Stimulated activated CD4-positive, alpha-beta T cell treated with anti-CD3 and anti-CD28 coated beads, TNF-alpha, amount 100 ng/mL, for 24 hours (primary cell): ENCODE measurements around the gene ABHD15.

Experiments
- DNase-seq, 3 experiments: peaks; one replicate each; pipeline ENCODE4 v3.0.0-alpha.2; 2020; ENCODE audit warnings: low read depth in 3 of 3

The ABHD15 gene

GRCh38 chr17:29566473-29567303 lies at the start of gene ABHD15:
Gene ABHD15, minus strand, starts transcription at chr17:29567037. Its CDS starts 71 bp downstream, at chr17:29566966.
- peak in 1 of 3 experiments; percentile 68 for DNase-seq

- peak; percentile 66 to 85 (median 70) for DNase-seq
Measured at GRCh38 chr17:29615492-29616299, 48.9 kb upstream of the ABHD15 start.

DNA sequence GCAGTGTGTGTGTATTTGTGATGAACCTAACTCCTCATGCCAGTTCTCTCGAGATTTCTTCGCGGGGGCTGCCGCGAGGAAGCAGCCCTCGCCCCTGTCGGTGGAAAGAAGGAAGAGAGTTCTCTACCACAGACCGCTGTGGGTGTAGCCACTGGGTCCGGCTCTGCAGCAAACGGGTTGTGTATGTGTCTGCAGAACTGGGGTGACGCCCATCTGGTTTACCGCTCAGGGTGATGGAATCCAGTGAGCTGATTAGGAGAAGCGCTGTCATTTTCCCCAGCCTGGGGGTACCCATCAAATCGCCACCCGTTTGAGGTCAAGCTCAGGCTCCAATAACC lies 48.2 kb upstream of the ABHD15 start:
- peak in 1 of 3 experiments; percentile 55 for DNase-seq

GRCh38 chr17:29614349-29615047 lies 47.7 kb upstream of the ABHD15 start:
- DNase-seq, result no peak

GRCh38 chr17:29613856-29614255 lies 47.0 kb upstream of the ABHD15 start:
- DNase-seq, result no peak

- peak; percentile 87 to 96 (median 89) for DNase-seq
Measured at GRCh38 chr17:29613352-29613837, 46.6 kb upstream of the ABHD15 start.

DNA sequence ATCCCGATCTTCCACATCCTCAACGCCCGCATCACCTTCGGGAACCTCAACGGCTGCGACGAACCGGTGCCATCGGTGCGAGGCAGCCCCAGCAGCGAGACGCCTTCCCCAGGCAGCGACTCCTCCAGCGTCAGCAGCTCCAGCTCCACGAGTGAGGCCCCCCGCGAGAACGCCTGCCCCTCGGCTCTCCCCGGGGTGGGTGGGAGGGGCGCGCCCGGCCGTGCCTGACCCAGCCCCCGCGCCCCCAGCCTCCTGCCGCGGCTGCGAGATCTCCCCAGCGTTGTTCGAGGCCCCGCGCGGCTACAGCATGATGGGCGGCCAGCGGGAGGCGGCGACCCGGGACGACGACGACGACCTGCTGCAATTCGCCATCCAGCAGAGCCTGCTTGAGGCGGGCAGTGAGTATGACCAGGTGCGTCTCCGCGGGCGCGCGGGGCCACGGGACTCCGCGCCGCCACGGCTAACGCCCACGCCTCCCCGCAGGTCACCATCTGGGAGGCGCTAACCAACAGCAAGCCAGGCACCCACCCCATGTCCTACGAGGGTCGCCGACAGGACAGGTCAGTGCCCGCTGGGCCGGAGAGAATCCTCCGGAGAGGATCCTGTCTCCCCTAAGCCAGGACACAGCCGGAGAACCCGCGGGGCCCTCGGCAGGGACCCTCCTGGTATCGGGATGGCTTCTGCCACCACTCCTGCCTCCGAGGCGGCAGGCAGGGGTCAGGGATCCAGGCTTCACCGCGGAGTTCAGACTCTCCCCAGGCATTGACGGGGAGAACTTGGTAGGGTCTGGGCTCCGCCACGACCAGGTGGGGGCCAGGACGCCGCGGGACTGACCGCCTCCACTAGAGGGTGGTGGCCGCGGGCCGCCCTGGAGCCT lies 45.8 kb upstream of the ABHD15 start:
- no peak for DNase-seq

GRCh38 chr17:29612094-29612403 lies 45.2 kb upstream of the ABHD15 start:
- DNase-seq, result no peak

GRCh38 chr17:29611351-29612093 lies 44.7 kb upstream of the ABHD15 start:
- no peak for DNase-seq

DNA sequence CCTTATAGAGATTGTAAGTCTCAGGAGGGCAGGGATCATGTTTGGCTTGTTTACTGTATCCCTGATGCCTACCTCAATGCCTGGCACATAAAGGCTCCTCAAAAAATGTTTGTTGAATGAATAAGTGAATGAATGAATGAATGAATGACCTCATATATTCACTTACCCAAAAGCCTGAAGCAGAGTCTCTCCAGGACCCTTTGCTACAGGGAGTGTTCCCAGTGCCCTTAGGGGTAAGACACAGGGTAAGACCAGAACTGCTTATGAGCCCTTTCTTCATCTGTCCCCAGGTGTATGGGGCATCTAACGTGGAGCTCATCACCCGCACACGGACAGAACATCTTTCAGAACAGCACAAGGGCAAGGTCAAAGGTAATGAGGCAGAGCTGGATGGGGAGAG lies 43.6 kb upstream of the ABHD15 start:
- no peak for DNase-seq

GRCh38 chr17:29608986-29609385 lies 42.1 kb upstream of the ABHD15 start:
- DNase-seq, result no peak

GRCh38 chr17:29607557-29608195 lies 40.8 kb upstream of the ABHD15 start:
- no peak for DNase-seq

GRCh38 chr17:29603109-29603674 lies 36.4 kb upstream of the ABHD15 start:
- no peak for DNase-seq

DNA sequence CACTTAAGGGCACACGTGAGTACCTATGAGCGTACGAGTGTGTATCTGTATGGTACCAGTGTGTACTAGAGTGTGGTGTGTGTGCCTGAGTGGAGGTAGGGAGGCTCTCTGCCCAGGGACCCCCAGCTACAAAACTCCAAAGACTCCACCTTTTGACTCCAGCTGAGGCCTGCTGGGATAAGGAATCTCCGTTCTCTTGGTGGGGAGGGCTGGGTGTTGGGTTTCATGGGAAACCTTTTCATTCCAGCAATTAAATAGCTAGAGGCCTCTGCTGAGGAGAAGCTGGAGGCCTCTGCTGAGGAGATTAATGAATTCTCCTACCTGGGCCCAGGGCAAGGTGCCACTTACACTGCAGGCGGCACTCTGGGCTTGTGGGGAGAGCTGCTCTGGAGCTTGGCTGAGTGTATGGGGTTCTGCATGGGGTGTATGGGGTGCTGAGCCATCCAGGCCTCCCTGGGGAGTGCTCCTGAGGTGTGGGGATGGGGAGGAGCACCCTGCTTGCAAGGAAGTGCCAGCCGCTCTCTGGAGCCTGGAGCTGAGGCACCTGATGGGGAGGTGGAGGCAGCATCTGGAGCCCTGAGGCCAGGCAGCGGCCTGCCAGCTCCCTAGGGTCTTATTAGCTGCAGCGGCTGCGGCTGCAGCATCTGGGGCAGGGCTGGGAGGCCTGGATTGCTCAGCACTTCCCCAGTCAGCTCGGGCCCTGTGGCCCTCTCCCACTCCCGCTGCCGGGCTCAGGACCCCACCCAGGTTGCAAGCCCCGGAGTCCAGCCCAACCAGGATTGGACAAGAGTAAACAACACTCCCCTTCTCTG lies 30.7 kb upstream of the ABHD15 start:
- no peak for DNase-seq

- DNase-seq, result no peak
Measured at GRCh38 chr17:29596811-29597210, 30.0 kb upstream of the ABHD15 start.

GRCh38 chr17:29595943-29596774 lies 29.3 kb upstream of the ABHD15 start:
- no peak for DNase-seq

DNA sequence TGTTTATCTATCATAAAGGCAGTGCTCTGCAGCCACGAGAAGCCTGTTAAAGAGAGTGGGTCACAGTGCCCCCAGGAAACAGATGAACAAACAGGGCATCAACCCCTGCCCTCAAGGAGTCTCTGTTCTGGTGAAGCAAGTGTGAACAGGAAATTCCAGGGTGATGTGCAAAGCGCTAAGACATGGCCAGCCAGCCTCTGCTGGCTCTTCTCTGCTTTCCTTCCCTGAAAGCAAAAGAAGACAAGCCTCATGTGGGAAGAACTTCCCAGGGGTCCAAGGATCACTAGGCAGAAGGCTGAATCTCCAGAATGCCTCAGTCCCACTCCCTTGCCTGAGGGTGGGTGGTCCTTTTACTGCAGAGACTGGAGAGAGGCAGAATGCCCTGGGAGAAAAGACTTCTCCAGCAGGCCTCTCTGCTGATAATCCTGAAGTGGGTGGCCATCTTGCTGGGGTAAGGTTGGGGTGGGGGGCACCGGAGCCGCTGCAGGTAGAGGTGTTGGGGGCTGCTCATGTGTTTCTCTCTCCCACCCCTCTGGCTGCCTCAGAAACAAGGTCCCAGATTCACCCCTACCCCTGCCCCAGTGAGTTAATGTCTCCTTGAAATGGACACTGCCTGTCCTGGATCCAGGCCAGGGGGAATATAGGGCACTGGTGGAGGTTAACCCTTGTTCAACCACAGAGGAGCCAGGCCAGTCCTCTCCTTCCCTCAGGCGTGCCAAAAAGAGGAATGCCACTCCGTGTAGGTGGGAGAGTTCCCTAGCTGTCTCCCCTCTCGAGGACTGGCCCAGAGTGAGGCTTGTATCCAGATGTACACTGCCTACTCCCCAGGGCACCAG lies 28.5 kb upstream of the ABHD15 start:
- DNase-seq, result no peak
